Body of pancreas (tissue), 4 donors: Measurements from ENCODE around the gene SLC30A3.

Source experiments
- POLR2A ChIP-seq, 3 donors: fragments of 450-650 bp; IDR thresholded peaks; one replicate each; pipeline ENCODE4 v1.6.1; 2016; ENCODE audit warnings: antibody characterized with exemption in 3 of 3, mild to moderate bottlenecking in 2 of 3
- TF ChIP-seq, protein P1 (sequence below), 7 experiments: fragments of 450-650 bp in 4 of 7; fragments of 200-600 bp in 3 of 7; sonication (generic) in 3 of 7; IDR thresholded peaks; one replicate each; pipeline ENCODE4 v1.5.1; 2016 to 2019; ENCODE audit warnings: antibody characterized with exemption in 7 of 7

DNA sequence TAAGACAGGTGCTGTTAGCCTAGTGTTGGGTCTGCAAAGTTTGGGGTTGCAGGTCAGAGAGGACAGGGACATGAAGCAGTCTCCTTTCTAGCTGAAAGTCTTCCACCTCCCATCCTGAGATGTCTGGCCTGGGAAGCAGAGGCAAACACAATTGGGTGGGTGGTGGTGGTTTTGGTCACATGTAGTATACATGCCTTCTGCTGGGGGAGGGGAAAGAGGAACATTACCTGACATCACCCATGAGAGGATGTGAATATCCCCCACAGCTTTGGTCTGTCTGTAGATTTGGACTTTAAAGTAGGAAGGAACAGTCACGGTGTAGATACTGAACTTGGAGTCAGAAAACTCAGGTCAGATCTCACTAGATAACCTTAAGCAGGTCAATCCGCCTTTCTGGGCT lies 7.8 kb upstream of the SLC30A3 start:
- TF ChIP-seq, protein P1, sequence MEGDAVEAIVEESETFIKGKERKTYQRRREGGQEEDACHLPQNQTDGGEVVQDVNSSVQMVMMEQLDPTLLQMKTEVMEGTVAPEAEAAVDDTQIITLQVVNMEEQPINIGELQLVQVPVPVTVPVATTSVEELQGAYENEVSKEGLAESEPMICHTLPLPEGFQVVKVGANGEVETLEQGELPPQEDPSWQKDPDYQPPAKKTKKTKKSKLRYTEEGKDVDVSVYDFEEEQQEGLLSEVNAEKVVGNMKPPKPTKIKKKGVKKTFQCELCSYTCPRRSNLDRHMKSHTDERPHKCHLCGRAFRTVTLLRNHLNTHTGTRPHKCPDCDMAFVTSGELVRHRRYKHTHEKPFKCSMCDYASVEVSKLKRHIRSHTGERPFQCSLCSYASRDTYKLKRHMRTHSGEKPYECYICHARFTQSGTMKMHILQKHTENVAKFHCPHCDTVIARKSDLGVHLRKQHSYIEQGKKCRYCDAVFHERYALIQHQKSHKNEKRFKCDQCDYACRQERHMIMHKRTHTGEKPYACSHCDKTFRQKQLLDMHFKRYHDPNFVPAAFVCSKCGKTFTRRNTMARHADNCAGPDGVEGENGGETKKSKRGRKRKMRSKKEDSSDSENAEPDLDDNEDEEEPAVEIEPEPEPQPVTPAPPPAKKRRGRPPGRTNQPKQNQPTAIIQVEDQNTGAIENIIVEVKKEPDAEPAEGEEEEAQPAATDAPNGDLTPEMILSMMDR (IDR thresholded peaks at IDR 0.05): no peak
- no peak for TF ChIP-seq POLR2A (IDR thresholded peaks at IDR 0.05)
